GM19395 (cell line): Measurements from ENCODE around the gene DDX6.

ENCODE experiments used
- ATAC-seq: cut with Tn5 transposase; IDR thresholded peaks from one replicate; pipeline ENCODE4 v1.9.1; 2021; ENCODE audit warnings: mild to moderate bottlenecking, moderate library complexity; ENCODE audit not compliant: unreplicated experiment

The DDX6 gene

DNA sequence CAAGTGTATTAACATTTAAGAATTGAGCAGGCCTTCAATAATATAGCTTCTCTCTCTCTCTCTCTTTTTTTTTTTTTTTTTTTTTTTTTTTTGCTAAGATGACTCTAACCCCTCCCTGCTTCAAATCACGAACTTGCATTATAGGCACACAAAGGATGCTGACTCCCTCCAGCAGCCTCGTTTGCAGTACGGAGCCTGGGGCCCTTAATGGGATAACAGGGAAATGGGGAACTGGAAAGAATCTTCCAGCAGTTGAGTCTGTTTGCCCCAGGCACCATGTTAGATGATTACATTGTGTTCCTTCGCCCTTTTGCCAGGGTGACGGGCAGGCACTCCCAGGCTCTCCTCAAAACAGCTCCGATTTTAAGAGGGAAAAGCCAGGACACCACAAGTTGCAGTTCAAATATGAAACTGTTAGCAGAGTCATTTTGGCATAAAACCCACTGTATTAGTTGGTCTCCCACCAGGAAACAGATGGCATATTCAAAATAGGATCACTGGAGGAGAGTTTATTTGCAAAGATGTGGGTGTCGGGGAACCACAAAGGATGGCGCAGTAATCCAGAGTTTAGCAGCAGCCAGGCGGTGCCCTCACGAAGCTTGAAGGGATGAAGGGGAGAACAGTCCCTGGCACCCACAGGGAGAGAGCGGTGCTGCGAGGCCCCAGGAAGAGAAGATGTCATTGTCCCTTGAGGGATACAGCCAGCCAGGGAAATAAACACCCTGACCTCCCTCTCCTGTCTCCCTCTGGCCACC lies 85.0 kb downstream of the DDX6 start:
- no peak for ATAC-seq

DNA sequence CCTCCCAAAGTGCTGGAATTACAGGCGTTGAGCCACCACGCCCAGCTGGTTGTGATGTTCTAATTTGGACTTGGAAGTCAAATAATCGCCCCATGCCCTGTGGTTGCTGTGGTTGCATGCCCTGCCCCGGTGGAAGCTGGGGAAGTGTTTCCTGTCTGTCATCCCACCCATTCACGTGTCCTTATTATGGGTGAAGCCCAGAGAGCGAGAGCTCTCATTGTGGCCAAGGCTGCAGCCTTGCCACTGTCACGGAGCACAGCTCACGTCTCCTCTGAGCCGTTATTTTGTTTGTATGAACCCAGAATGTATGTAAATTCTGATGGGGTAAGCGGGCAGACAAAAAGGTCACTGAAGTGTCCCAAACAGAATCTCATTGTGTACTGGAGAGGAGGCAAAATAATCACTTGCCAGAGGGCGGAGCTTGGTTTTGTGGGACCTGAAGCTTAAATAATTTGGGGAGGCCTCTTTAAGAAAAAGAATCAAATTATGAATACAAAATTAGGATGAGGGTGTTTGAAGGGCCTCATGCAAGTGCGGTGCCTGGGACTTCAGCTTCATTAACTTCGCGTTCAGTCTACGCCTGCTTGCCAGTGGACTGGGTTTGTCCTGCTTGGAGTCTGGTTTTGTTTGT lies 85.7 kb downstream of the DDX6 start:
- no peak for ATAC-seq

DNA sequence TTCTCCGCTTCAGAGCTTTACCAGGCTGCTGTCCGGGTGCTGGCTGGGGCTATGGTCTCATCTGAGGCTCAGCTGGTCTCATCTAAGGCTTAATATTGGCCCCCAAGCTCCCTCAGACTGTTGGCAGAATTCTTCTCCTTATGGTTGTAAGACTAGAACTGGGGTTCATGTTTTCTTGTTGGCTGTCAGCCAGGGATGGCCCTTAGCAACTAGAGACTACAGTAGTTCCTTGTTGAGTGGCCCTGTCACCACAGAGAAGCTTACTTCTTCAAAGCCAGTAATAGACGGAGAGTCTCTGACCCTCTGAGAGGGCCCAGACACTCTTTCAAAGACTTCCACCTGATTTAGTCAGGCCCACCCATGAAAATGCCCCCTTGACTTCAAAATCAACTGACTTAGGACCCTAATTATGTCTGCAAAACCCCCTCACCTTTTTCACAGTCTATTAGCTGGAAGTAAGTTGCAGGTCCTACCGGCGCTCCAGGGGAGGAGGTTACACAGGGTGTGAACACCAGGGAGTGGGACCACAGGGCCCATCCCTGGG lies 87.3 kb downstream of the DDX6 start:
- no peak for ATAC-seq

DNA sequence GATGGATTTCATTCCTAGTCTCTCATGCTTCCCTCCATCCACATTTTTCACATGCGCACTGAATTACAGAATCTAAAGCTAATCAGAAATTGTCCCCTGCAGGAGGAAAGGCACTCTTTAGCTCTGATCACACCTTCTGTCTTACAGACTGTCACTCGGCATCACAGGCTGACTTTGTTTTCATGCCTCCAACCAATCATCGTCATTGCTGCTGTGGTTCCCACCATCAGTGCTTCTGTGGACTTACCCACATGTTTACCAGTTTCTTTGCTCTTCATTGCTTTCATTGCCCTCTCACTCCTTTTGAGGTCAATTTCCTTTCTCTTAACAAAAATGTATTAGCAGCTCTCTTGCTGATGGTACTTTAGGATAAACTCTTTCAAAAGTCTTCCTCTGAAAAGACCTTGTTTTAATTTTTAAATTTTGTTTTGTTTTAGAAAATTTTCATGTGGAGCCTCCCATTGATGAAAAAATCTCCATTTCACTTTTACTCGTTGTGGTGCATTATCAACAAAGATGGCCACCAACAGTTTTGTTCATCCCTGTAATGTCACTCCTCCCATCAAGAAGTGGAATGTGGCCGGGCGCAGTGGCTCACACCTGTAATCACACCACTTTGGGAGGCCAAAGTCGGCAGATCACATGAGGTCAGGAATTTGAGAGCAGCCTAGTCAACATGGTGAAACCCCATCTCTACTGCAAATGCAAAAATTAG lies 91.3 kb downstream of the DDX6 start:
- ATAC-seq: no peak
